ENCODE measurements around the gene MYD88. TPM values are rescaled to one million over a fixed set of nuclear protein-coding genes. Genes with fewer than 3 reads are reported as not detected.

Gene MYD88
- total and polyA plus RNA-seq, 9 of the 15 experiments (the other 6 are each of a cell fraction or from before 2014, with no cell fraction given) = 3.2 to 47.3 (median 27.6) TPM

DNA sequence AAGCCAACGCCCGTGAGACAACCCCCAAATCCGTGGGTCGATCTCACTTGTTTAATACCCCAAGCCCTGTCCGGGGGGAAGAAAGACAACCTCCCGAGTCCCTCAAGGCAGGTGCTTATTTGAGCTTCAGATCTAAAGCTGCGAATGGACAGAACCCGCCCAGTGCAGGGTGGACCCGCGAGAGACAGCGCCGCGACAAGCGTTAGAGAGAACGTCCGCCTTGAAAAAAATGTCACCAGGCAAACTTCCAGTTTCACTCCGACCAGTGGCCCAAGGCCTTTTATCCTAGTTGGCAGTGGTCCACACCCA lies 26.1 kb downstream of the MYD88 start (continued):
- TF ChIP-seq MEF2D (tag; conservative IDR thresholded peaks at IDR 0.05; ENCODE audit: low read depth) = peak; percentile 44; the same call in 1 of the 2 replicates
- no peak for TF ChIP-seq WHSC1 (IDR thresholded peaks at IDR 0.05; ENCODE audit: low read length)
- TF ChIP-seq RBM22 (IDR thresholded peaks at IDR 0.05; ENCODE audit: low read depth, low read length, poor library complexity, severe bottlenecking) = no peak
- TF ChIP-seq ZC3H8 (IDR thresholded peaks at IDR 0.05) = 0 out of 2 replicates have a peak, but pooled peaks have one; percentile 20
- TF ChIP-seq ZNF146 (CRISPR knock-in tag; IDR thresholded peaks at IDR 0.05; ENCODE audit: unreplicated experiment) = no peak
- TF ChIP-seq CBX1 (IDR thresholded peaks at IDR 0.05; ENCODE audit: low read depth) = peak; percentile 88
- TF ChIP-seq, protein P1, sequence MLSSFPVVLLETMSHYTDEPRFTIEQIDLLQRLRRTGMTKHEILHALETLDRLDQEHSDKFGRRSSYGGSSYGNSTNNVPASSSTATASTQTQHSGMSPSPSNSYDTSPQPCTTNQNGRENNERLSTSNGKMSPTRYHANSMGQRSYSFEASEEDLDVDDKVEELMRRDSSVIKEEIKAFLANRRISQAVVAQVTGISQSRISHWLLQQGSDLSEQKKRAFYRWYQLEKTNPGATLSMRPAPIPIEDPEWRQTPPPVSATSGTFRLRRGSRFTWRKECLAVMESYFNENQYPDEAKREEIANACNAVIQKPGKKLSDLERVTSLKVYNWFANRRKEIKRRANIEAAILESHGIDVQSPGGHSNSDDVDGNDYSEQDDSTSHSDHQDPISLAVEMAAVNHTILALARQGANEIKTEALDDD (IDR thresholded peaks at IDR 0.05) = 0 out of 2 replicates have a peak, but pooled peaks have one; percentile 23
- TF ChIP-seq HMGN3 (IDR thresholded peaks at IDR 0.05; ENCODE audit: borderline replicate concordance, extremely low read depth, insufficient read length, low read depth, low read length) = no peak
- TF ChIP-seq, protein P2, sequence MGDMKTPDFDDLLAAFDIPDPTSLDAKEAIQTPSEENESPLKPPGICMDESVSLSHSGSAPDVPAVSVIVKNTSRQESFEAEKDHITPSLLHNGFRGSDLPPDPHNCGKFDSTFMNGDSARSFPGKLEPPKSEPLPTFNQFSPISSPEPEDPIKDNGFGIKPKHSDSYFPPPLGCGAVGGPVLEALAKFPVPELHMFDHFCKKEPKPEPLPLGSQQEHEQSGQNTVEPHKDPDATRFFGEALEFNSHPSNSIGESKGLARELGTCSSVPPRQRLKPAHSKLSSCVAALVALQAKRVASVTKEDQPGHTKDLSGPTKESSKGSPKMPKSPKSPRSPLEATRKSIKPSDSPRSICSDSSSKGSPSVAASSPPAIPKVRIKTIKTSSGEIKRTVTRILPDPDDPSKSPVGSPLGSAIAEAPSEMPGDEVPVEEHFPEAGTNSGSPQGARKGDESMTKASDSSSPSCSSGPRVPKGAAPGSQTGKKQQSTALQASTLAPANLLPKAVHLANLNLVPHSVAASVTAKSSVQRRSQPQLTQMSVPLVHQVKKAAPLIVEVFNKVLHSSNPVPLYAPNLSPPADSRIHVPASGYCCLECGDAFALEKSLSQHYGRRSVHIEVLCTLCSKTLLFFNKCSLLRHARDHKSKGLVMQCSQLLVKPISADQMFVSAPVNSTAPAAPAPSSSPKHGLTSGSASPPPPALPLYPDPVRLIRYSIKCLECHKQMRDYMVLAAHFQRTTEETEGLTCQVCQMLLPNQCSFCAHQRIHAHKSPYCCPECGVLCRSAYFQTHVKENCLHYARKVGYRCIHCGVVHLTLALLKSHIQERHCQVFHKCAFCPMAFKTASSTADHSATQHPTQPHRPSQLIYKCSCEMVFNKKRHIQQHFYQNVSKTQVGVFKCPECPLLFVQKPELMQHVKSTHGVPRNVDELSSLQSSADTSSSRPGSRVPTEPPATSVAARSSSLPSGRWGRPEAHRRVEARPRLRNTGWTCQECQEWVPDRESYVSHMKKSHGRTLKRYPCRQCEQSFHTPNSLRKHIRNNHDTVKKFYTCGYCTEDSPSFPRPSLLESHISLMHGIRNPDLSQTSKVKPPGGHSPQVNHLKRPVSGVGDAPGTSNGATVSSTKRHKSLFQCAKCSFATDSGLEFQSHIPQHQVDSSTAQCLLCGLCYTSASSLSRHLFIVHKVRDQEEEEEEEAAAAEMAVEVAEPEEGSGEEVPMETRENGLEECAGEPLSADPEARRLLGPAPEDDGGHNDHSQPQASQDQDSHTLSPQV (IDR thresholded peaks at IDR 0.05) = peak; percentile 50; the same call in 1 of the 2 replicates
- TF ChIP-seq RAD21 (CRISPR knock-in tag; conservative IDR thresholded peaks at IDR 0.05 in 1 of 2, IDR thresholded peaks at IDR 0.05 in 1 of 2) = peak in 1 of 2 experiments; percentile 32; a peak in 2 of 4 replicates
- TF ChIP-seq PHF8 (IDR thresholded peaks at IDR 0.05; ENCODE audit: borderline replicate concordance, low read length) = peak; percentile 54; the same call in 1 of the 2 replicates
- TF ChIP-seq POLR2A (conservative IDR thresholded peaks at IDR 0.05) = peak; percentile 70
- TF ChIP-seq TEAD1 (CRISPR knock-in tag; IDR thresholded peaks at IDR 0.05) = peak in 1 of 2 experiments; percentile 62; a peak in 2 of 4 replicates
- TF ChIP-seq SMARCA4 (IDR thresholded peaks at IDR 0.05) = 0 out of 2 replicates have a peak, but pooled peaks have one; percentile 47
- TF ChIP-seq POLR2B (IDR thresholded peaks at IDR 0.05; ENCODE audit: low read depth, partially characterized antibody) = peak; percentile 62
- TF ChIP-seq GTF2E2 (tag; IDR thresholded peaks at IDR 0.05) = peak; percentile 3; the same call in 1 of the 2 replicates
